SK-N-SH treated with all-trans-retinoic acid at 6 μM for 48 hours (cell line): ENCODE results near the gene TICRR.

Source experiments
- CSDC2 ChIP-seq: fragments of 250-450 bp; sonication (Bioruptor Pico); IDR thresholded peaks from 2 replicates; pipeline ENCODE4 v1.5.0; 2020; ENCODE audit warnings: mild to moderate bottlenecking, moderate library complexity
- PATZ1 ChIP-seq: fragments of 250-450 bp; sonication (Bioruptor Pico); IDR thresholded peaks from 2 replicates; pipeline ENCODE4 v1.8.0; 2020; ENCODE audit warnings: mild to moderate bottlenecking, moderate library complexity, borderline replicate concordance
- ZNF8 ChIP-seq: fragments of 450-650 bp; formaldehyde crosslinking; IDR thresholded peaks from 2 replicates; pipeline ENCODE4 v1.5.0; 2020; ENCODE audit warnings: mild to moderate bottlenecking, moderate library complexity

- no peak for TF ChIP-seq ZNF8
- TF ChIP-seq PATZ1, result no peak
- no peak for TF ChIP-seq CSDC2 (CRISPR knock-in tag)
These were observed 52.1 kb downstream of the TICRR start for GRCh38 chr15:89627256-89627970.
